CD4-positive, alpha-beta T cell treated with Interleukin-12 subunit alpha and Interleukin-12 subunit beta, for 1 hour (primary cell): Measurements from ENCODE around the gene NKX6-1.

ENCODE experiments used
- DNase-seq: peaks from one replicate; pipeline ENCODE4 v3.0.0-alpha.2; 2020

NKX6-1 gene

GRCh38 chr4:84497504-84498202 is 1.4 kb downstream of the NKX6-1 start:
- DNase-seq: no peak

GRCh38 chr4:84496706-84497503 is 2.2 kb downstream of the NKX6-1 start:
- no peak for DNase-seq

- DNase-seq: no peak
Observed at GRCh38 chr4:84496331-84496705, 2.8 kb downstream of the NKX6-1 start.

- DNase-seq: no peak
Observed at GRCh38 chr4:84495794-84496261, 3.3 kb downstream of the NKX6-1 start.

- no peak for DNase-seq
Observed at GRCh38 chr4:84495118-84495793, 3.8 kb downstream of the NKX6-1 start.

- no peak for DNase-seq
Observed at GRCh38 chr4:84494531-84494930, 4.6 kb downstream of the NKX6-1 start.

GRCh38 chr4:84494076-84494475 is 5.0 kb downstream of the NKX6-1 start:
- no peak for DNase-seq

- DNase-seq: no peak
Observed at GRCh38 chr4:84493092-84493850, 5.8 kb downstream of the NKX6-1 start.

GRCh38 chr4:84492737-84493091 is 6.4 kb downstream of the NKX6-1 start:
- no peak for DNase-seq

- no peak for DNase-seq
Observed at GRCh38 chr4:84492290-84492689, 6.8 kb downstream of the NKX6-1 start.

GRCh38 chr4:84491481-84491880 is 7.6 kb downstream of the NKX6-1 start:
- no peak for DNase-seq

GRCh38 chr4:84490663-84491062 is 8.4 kb downstream of the NKX6-1 start:
- DNase-seq: no peak

GRCh38 chr4:84484236-84484635 is 14.9 kb downstream of the NKX6-1 start:
- no peak for DNase-seq

GRCh38 chr4:84483688-84484087 is 15.4 kb downstream of the NKX6-1 start:
- no peak for DNase-seq

- no peak for DNase-seq
Observed at GRCh38 chr4:84482564-84483563, 16.2 kb downstream of the NKX6-1 start.

GRCh38 chr4:84481860-84482245 is 17.2 kb downstream of the NKX6-1 start:
- DNase-seq: no peak

GRCh38 chr4:84481077-84481859 is 17.8 kb downstream of the NKX6-1 start:
- DNase-seq: no peak

GRCh38 chr4:84480082-84480481 is 19.0 kb downstream of the NKX6-1 start:
- DNase-seq: no peak

- no peak for DNase-seq
Observed at GRCh38 chr4:84479663-84480062, 19.4 kb downstream of the NKX6-1 start.

GRCh38 chr4:84477738-84478137 is 21.4 kb downstream of the NKX6-1 start:
- DNase-seq: no peak

- no peak for DNase-seq
Observed at GRCh38 chr4:84474107-84474506, 25.0 kb downstream of the NKX6-1 start.
